Choroid plexus epithelial cell (primary cell): ENCODE results near the gene NDUFV2.

ENCODE experiments used
- DNase-seq: peaks from one replicate; pipeline ENCODE4 v3.0.0-alpha.2; 2010; ENCODE audit warnings: low read depth
- H3K4me3 ChIP-seq: 2 replicates; pipeline ENCODE4 v1.5.1; 2011; ENCODE audit warnings: low read depth, mild to moderate bottlenecking, control low read depth, low read length, moderate library complexity
- CTCF ChIP-seq: conservative IDR thresholded peaks from 2 replicates; pipeline ENCODE4 v1.5.1; 2011; ENCODE audit warnings: low read depth, mild to moderate bottlenecking, control low read depth, inconsistent platforms, low read length, moderate library complexity

The NDUFV2 gene

GRCh38 chr18:9104244-9104901, 1.9 kb downstream of the NDUFV2 start:
- DNase-seq = no peak
- TF ChIP-seq CTCF = no peak
- H3K4me3 ChIP-seq = peak overlapping the region; percentile 78

- peak overlapping the region; percentile 78 for H3K4me3 ChIP-seq
- TF ChIP-seq CTCF = no peak
- DNase-seq = no peak
Measured at GRCh38 chr18:9105420-9105819, 2.9 kb downstream of the NDUFV2 start.

GRCh38 chr18:9106094-9106493, 3.6 kb downstream of the NDUFV2 start:
- no peak for DNase-seq
- TF ChIP-seq CTCF = no peak
- peak overlapping the region; percentile 78 for H3K4me3 ChIP-seq

- H3K4me3 ChIP-seq = no peak overlapping the region
- DNase-seq = no peak
- TF ChIP-seq CTCF = no peak
Measured at GRCh38 chr18:9106800-9107584, 4.5 kb downstream of the NDUFV2 start.

GRCh38 chr18:9108911-9109310, 6.4 kb downstream of the NDUFV2 start:
- H3K4me3 ChIP-seq = no peak overlapping the region
- no peak for TF ChIP-seq CTCF
- no peak for DNase-seq

- TF ChIP-seq CTCF = no peak
- no peak overlapping the region for H3K4me3 ChIP-seq
- DNase-seq = peak; percentile 53
Measured at GRCh38 chr18:9109523-9109922, 7.0 kb downstream of the NDUFV2 start.
